NCI-H187 (cell line): ENCODE measurements around the gene KIAA0753.
"Not testable (repeated sequence)": the region's sequence is repeated elsewhere in the genome, so short reads cannot be mapped to it uniquely, and the experiment has no call there.

Source experiments
- DNase-seq, 2 experiments: peaks; one replicate each; lab custom pipeline; 2025; lab: John Stamatoyannopoulos, UW

Gene KIAA0753

DNA sequence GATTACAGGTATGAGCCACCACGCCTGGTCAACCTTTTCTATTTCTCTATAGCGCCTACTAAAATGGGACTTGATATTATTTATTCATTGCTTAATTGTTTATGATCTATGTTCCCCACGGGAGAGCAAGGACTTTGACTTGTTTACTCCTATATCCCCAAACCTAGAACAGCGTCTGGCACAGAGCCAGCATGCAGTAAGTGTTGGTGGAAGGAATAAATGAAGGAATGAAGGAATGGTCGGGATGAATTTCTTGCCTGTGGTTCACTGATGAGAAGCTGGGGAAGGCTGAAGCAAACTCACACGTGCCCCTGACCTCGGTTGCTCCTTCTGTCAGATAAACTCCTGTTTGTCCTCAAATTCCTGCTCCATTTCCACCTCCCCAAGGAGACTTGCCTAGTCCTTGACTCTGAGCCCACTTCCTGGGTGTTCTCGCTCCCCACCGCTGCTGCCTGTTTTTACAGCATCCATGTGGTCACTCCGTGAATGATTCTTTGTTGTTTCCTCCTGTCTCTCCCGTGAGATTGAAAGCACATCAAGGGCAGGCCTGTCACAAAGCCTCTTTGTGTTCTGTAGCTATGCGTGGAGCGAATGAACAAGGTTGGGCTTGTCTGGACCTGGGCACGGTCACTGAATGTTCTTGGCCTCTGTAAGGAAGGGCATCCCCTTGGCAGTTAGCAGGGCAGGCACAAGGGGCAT, 28.4 kb upstream of the KIAA0753 start:
- DNase-seq, result no peak

DNA sequence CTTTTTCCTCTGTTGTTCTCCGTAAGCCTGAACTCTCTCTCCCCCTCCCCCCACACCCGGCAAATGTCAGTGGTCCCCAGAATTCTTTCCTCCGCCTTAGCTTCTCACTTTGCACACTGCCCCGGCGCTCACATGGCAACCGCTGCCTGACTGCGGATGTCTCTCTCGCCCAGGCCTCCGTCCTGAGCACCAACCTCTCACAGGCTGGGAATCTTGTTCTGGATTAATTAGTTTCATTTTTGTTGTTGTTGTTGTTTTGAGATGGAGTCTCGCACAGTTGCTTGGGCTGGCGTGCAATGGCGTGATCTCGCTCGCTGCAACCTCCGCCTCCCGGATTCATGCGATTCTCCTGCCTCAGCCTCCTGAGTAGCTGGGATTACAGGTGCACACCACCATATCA, 27.7 kb upstream of the KIAA0753 start:
- DNase-seq, result no peak

DNA sequence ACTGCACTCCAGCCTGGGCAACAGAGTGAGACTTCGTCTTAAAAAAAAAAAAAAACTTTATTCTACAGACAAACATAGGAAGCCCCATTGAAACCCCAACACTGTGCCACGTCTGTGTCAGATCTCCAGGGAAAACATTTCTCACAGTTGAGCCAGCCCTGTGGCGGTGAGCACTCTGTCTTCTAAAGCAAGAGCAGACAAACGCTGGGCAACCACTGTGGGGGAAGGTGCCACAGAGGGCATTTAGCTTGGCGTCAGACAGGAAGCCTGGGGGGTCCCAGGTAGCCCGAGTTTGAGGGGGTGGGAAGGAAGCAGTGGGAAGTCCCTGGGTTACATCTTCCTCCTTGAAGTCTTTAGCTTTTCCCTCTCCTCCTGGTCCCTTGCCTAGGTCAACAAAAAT, 27.0 kb upstream of the KIAA0753 start:
- no peak for DNase-seq

DNA sequence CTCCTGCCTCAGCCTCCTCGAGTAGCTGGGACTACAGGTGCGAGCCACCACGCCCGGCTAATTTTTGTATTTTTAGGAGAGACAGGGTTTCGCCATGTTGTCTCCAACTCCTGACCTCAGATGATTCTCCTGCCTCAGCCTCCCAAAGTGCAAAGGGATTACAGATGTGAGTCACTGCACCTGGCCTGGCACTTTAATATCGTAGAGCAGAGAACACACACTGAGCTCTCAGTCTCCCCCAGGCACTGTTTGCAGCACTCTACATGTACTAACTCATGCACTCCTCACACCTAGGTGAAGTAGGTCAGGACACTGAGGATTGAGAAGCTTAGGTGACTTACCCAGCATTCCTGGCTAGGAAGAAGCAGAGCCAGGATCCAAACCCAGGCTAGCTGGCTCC, 26.0 kb upstream of the KIAA0753 start:
- DNase-seq, result no peak

DNA sequence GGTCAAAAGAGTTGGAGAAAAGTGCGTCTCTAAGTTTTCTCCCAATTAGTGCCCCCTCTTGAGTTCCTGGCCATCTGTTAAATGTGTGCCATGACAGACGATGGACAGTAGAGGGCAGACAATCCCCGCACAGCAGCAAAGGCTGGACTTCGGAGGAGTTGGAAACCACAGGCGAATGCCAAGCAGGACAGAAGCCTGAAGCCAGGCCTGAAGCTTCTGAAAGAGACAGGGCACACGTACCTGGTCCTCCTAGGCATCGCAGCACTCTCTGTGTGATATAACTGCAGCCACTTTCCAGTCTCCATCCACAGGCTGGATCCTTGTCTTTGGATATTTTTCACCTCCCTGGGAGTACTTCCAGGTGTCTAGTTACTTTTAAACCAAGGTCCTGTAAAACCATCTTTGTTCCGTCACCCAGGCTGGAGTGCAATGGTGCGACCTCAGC, 25.6 kb upstream of the KIAA0753 start:
- DNase-seq, result no peak

DNA sequence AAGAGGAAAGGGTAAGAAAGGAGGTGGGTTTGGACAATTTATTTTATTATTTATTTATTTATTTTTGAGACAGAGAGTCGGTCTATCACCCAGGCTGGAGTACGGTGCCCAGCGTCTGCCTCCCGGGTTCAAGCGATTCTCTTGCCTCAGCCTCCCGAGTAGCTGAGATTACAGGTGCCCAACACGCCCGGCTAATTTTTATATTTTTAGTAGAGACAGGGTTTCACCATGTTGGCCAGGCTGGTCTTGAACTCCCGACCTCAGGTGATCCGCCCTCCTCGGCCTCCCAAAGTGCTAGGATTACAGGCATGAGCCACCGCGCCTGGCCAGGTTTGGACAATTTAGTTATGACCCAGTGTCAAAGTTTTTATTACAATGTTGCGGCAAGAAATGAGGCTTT, 22.7 kb upstream of the KIAA0753 start:
- DNase-seq, result not testable (repeated sequence)

DNA sequence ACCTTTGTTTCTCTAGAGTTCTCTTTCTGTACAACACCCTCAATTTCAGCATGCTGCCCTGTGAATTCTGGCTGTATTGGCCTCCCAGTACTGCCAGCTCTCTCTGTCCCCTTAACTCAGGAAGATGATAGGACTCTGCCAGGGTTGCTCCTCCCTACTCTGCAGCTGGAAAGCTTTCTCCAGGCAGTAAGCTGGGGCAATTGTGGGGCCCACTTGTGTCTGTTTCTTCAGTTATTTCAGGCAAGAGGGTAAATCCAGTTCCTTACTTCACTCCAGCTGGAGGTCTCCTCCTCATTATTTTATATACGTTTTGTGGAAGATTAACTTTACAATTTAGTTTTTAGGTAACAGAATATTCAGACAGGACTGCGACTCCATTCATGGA, 20.9 kb upstream of the KIAA0753 start:
- DNase-seq, result no peak

DNA sequence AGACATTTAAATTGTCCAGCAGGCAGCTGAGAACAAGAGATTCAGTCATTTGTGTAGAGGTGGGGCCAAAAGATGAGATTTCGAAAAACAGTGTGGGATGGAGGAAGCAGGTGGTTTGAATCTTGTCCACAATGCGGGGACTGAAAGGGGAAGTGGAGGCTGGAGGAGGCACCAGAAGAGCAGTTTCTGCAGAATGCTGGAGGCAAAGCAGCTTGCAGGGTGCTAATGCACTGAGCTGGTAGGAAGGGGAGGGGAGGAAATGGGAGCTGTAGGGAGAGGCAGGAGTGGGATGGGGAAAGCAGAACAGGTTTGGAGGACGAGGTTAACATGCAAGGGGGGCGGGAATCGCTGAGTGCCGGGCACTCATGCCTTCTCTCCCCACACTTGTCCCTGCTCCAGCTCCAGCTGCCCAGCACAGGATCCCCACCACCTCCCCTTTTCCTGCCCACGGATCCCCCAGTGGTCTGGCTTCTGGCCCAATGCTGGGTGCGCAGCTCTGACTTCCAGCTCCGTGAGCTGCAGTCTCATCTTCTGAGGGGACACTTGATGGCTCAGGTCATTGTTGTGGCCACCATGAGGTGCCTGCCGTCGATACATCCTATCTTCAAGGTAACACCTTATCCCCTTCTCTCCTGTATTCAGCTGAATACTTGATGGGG, 20.4 kb upstream of the KIAA0753 start:
- DNase-seq, result no peak

DNA sequence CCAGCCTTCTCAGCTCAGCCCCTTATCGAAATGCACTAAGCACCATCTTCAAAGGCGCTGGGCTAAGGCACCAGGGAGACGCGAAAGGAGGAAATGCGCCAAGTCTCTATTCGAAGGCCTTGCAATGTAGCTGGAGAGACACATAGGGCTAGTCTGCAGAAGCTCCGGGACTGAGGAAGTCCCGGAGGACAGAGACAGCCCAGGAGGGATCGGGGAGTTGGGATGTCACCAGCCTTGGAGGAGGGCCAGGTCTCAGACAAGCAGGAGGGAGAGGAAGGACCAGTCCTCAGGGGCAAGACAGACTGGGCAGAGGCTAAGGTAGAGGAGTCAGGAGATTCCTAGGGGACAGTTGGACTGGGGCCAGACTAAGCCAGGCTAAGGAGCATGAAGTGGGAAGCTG, 19.6 kb upstream of the KIAA0753 start:
- DNase-seq, result no peak

DNA sequence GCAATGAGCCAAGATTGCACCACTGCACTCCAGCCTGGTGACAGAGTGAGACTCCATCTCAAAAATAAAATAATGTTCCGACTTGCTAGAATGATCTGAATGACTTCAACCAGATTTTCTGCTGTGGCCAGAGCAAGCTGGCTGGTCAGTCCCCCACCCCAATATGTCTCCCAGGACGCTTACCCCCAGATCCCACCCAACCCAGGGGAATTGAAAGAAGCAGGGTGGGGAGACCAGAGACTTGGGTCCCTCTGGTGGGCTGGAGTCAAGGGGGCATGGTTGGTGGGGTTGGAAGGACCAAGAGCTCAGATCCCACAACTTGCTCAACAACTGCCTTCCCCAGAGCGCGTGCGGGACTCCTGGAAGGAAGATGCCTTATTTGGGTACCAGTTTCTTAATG, 17.9 kb upstream of the KIAA0753 start:
- not testable (repeated sequence) for DNase-seq

DNA sequence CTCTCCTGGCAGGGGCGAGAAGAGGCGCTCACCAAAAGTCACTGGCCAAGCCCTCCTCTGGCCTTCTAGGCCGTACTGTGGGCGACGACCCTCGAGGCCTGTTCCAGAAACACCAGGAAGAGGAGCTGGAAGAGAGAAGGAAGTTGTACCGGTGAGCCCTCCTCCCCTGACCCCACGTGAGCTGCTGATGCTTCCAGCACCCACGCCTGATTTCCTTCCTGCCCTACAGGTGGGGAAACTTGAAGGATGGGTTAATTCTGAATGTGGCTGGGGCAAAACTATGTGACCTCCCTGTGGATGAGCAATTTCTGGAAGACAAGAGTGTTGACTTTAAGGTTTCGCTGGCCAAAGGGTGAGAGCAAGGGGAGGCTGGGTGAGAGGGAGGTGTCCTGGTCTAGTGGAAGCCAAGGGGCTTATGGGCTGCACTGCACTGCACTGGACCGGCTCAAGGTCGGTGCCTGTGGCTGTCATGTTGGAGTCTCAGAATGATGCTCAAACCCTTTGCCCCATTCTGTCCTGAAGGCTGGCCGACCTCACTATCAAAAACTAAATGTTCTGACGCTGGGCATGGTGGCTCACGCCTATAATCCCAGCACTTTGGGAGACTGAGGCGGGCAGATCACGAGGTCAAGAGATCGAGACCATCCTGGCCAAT, 17.2 kb upstream of the KIAA0753 start:
- no peak for DNase-seq

DNA sequence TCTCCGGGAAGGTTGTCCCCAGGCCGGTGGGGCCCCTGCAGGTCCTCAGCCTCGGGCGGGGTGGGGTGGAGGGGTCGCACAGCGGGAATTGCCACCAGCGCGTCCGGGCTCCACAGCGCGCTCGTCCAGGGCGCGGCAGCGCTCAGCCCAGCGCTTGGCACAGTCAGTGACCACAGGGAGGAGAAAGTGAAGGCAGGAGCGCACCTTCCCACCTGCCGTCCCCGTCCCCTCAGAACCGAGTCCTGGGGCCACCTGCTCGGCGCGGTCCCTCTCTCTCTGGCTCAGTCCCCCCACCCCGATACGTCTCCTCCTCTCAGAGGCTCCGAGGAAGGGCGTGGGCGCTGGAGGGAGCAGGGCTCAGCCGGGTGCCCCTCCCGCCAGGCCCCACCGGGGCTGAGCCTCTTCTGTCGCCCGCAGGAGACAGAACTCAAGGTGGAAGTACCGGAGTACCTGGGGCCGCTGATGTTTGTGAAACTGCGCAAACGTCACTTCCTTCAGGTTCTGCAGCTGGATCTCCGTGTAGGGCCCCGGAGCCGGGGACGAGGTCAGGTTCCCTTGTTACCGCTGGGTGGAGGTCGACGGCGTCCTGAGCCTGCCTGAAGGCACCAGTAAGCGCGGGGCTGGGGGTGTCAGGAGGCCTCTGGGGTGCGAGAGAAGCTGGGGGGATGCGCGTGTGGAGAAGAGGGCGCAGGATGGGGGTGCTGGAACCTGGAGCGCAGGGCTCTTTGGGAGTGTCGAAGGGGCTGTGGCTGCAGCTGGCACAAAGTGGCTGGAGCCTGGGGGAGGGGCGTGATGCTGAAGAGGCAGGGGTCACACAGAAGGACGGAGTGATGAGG, 16.5 kb upstream of the KIAA0753 start:
- DNase-seq, result not testable (repeated sequence)

DNA sequence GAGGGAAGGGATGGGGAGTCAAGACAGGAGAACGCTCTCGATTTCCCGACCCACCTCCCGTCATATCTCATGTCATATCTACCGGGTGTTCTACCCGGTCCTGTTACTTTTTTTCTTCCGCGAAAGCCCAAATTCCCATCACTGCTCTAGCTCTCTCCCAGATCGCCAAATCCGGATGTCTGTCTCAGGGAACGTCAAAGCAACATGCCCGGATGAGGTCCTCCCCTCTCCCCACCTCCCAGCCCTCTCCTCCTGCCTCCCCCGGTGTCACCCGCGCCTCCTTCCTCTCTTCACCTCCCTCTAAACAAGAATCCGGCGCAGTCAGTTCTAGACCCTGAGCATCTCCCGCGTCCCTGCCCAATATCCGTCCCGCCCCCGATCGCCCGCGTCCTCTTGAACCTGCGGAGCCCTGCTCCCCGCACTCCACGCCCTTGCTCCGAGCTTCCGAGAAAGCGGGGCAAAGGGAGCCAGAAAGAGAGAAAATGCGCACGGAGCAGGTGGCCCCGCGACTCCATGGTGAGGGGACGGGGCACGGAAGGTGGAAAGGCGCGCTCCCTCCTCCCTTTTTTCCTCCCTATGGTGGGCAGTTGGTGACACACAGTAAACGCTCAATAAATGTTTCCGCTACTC, 15.3 kb upstream of the KIAA0753 start:
- not testable (repeated sequence) for DNase-seq

DNA sequence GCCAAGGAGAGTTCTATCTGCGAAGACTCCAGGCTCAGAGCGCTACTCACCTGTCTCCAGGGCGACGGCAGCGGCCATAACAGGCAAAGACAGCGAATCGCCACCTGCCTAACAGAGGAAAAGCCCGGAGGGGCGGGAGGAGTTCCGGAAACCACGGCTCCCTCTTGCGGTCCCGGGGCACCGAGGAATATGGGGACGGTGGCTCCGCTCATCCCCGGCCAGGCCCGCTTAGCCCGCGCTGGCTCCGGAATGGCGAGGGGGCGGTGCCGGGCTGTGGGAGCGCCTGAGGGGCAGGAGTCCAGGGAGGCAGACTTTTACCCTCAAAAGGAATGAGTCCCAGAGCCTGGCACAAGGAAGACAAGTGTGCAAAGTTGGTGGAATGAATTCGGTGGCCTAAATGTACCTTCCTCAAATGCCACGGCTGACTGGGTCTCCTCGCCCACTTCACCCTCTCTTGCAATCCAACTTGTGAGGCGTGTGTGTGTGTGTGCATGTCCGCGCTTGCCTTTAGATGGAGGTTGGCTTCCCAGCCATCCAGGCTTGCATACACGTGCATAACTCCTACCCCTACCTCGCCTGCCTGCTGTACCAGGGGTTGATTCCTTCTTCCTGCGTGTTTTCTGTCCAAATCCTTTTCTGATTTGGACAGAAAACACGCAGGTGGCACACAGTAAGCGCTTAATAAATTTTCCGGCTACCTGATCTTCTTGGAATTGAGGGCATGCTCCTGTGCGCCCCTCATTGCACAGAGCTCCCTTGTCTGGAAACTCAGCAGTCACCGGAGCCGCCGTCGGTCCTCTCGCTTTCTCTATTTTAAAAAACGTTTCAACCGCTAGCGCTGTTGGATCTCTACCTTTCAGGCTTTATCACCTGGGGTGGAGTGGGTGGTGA, 14.6 kb upstream of the KIAA0753 start:
- no peak for DNase-seq

DNA sequence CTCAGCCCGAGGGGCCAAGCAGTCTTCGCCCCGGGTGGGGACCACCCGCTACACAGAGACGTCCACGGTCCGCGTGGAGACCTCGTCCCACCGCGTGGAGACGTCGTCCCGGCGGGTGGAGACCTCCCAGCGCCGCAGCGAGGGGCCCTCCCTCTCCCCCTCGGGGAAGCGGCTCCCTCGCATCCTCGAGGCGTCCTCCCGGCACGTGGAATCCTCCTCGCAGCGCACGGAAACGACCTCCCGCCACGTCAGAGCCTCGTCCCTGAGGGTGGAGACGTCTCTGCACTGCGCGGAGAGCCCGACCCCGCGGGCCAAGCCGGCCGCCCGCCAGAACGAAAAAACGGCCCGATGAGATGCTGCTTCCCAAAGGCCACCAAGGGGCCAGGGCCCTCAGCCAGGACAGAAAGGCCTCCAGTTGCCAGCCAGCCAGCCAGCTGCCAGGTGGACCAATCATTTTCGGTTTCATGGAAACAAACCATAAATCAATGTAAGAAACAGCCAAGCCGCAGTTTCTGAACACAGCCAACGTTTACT, 11.5 kb upstream of the KIAA0753 start:
- DNase-seq, result no peak

DNA sequence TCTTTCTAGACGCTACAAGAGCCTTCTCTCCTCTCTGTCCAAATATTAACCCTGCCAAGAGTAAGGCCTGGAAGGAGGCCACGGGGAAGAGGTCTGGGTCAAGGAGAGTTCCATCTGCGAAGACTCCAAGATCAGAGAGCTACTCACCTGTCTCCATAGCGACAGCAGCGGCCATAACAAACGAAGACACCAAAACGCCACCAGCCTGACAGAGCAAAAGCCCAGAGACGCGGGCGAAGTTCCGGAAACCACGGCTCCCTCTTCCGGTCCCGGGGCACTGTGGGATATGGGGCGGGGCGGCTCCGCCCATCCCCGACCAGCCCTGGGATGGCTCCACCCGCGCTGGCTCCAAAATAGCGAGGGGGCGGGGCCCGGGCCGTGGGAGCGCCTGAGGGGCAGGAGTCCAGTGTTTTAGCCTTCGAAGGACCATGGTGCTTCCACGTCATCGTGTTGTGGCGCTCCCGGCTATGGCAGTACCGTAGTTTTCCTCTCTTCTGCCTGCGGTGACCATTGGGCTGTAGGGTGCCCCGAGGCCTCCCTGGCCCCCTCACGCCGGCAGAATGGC, 10.9 kb upstream of the KIAA0753 start, which contains the start of the genes C17orf100 and MED31:
Gene C17orf100, plus strand, starts transcription at position 409 of the 565 bp plus-strand sequence. Its CDS starts 152 bp downstream, at position 561.
Gene MED31, minus strand, starts transcription at position 252 of the 565 bp plus-strand sequence. Its CDS starts 77 bp downstream, at position 175.
- DNase-seq, result peak; percentile 60 to 70

DNA sequence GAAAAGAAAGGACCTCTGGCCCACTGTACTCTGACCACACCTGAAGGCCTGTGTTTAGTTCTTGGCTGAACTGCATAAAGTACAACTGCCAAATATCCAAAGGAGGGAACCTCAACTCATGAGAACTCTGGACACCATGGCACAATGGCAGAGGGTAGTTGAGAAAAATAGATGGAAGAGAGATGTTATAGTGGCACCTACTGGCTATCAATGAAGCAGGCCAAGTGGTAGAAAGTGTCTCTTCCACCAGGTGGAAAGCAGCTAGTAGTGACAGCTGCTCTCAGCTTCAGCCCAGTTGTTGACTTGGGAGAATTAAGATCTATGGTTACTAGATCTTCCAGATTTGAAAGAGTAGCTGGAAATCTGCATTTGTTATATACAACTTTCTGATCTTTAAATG, 7.7 kb upstream of the KIAA0753 start:
- no peak for DNase-seq

DNA sequence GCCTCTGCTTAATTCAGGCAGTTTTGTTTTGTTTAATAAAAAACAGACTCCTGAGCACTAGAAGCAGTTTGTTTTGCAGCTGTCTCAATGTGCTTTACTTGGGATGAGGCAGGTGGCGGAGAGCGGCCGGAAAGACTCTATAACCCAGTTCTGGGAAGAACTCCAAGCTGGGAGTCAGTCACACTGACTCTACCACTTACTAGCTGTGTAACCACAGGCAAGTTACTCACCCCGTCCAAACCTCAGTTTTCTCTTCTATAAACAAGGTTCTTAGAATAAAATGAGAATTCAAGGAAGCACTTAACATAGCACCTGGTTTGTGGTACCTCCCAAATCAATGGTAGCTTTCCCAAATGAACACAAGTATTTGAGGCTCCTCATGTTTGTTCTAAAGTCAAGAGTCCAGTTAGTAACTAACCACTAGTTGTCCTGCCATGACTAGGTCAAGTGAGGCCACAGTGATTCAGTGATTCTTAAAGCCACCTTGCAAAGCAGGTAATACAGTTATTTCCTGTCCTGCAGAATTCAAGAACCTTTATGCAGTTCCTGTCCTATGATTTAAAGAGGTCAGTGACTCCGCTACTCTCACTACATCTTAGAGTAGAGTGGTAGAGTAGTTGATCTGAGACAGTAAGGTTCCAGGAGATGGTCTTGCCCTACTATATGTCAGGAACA, 3.1 kb upstream of the KIAA0753 start:
- DNase-seq, result no peak

DNA sequence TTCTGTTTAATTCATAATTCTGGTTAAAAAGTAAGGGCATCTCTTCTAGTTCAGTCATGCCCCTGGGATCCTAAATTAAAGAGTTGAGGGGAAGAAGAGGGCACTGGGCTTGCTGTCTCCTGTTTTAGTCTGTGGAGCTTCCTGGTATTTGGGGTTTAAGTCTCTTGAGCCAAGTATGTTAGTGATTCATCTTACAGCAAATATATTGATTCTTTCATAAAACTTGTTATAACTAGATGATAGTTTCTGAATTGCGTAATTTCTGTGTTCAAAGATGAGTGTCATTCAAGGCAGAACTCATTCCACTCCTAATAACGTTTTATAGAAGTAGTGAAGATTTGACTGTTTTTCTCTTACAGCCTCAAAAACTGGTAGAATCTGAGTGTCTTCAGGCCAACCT, 2.1 kb upstream of the KIAA0753 start:
- no peak for DNase-seq
